GM20000 (cell line): ENCODE measurements around the gene SNN.

ENCODE experiments used
- DNase-seq: peaks from one replicate; pipeline ENCODE4 v3.0.0; 2012; ENCODE audit warnings: low spot score
- CTCF ChIP-seq: IDR thresholded peaks from 2 replicates; pipeline ENCODE4 v1.5.1; 2012; ENCODE audit warnings: mild to moderate bottlenecking, control low read depth; ENCODE audit errors: extremely low read depth, missing control alignments

The SNN gene

DNA sequence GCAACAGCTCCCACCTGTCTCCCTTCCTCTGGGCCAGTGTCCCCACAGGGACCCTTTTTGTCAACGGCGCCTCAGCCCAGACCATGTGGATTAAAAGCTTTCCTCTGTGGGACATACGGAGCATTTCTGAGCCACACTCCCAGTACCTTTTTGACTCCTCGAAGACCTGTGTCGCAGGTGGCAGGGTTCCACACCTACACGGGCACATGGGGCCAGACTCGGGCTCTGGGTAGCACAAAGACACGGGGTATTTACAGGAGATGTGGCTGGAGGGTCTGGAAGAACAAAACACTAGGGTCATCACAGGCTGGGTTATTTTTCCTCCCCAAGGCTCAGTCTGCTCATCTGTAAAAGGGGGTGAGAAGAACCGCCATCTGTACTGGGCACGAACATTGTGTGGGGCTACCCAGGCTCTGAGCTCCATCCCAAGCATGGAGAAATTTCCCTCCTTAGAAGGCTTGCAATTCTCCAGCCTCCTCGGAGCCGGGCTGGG lies 32.5 kb upstream of the SNN start:
- no peak for DNase-seq
- TF ChIP-seq CTCF, result no peak

GRCh38 chr16:11636172-11636721 lies 32.0 kb upstream of the SNN start:
- DNase-seq, result no peak
- TF ChIP-seq CTCF, result no peak

DNA sequence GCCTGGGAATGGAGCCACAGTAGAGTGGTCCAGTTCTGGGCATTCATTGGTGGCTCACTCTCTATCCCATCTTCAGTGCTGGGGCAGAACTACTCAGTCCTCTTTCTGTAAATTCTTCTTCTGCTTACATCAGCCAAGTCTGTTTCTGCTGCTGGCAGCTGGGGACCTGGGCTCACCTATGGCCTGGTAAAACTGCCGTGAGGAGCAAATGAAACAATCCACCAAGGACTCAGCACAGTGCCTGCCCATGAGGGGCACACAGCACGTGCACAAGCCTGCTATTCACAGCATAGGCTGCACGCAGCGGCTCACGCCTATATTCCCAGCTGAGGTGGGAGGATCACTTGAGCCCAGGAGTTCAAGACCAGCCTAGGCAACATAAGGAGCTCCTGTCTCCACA lies 30.9 kb upstream of the SNN start:
- TF ChIP-seq CTCF, result no peak
- DNase-seq, result no peak

DNA sequence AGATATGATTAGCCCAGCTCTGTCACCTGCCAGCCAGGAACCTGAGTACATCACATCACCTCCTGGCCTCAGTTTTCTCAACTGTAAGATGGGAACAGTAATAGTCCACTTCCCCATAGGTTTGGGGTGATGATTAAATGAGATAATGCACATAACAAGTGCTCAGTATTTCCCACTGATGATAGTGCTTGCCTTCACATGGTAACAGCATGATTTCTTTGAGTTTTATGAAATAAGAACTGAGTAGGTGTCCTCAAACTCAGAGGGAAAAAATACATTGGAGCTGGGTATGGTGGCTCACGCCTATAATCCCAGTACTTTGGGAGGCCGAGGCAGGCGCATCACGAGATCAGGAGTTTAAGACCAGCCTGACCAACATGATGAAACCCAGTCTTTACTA lies 30.1 kb upstream of the SNN start:
- no peak for TF ChIP-seq CTCF
- no peak for DNase-seq

- no peak for TF ChIP-seq CTCF
- DNase-seq, result no peak
Measured at GRCh38 chr16:11639008-11639562, 29.2 kb upstream of the SNN start.

GRCh38 chr16:11639925-11640899 lies 28.0 kb upstream of the SNN start:
- TF ChIP-seq CTCF, result no peak
- DNase-seq, result no peak
